Measurements from ENCODE around the gene ADAMTS2.

Gene ADAMTS2

GRCh38 chr5:179171251-179171815 lies 173.9 kb downstream of the ADAMTS2 start:
- no peak for DNase-seq (ENCODE audit: low read depth)
- no peak for TF ChIP-seq CTCF (conservative IDR thresholded peaks at IDR 0.05; ENCODE audit: low read depth, low read length)

DNA sequence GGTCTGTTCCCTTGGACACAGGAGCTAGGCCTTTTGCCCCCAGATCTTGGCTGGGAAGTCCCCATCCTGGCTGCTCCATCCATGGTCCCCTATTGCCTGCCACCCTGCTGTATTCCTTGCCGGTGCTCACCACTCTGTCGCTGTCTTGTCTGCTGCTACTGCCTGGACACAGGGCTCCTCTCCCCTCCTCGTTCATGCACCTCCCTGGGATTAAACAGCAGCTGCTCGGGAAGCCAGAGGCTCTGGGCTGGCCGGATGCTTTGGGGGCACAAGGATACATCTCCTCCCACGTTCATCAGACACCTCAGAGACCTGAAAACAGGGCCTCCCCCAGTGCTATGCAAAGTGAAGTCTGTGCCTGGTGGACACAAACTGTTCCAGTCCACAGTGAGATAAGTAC lies 174.7 kb downstream of the ADAMTS2 start:
- H3K4me3 ChIP-seq (ENCODE audit: low read depth, low read length) = no peak overlapping the region
- no peak for DNase-seq (ENCODE audit: low read depth)
- no peak for TF ChIP-seq CTCF (conservative IDR thresholded peaks at IDR 0.05; ENCODE audit: low read depth, low read length)

More at GRCh38 chr5:179171251-179171815, 173.9 kb downstream of the ADAMTS2 start:
- H3K4me3 ChIP-seq (ENCODE audit: low read depth, low read length) = no peak overlapping the region

DNA sequence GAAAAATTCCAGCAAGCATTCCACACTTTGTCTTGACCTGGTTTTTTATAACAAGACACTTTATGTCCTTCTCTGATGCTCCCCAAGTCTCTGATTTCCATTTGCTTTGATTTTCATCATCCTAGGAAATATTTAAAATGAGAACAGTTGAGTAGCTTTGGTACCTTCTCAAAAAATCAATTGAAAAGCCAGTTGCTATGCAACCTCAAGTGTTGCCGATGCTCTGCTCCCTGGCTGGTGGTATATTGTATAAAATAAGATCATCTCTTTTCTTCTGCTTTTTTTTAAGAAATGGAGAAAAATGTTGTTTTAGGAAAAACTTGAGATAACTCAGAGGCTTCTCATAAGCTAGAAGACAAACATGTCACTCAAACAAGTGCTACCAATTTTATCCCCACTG lies 175.4 kb downstream of the ADAMTS2 start:
- TF ChIP-seq CTCF (conservative IDR thresholded peaks at IDR 0.05; ENCODE audit: low read depth, low read length) = no peak
- DNase-seq (ENCODE audit: low read depth) = no peak
- no peak overlapping the region for H3K4me3 ChIP-seq (ENCODE audit: low read depth, low read length)

- H3K4me3 ChIP-seq (ENCODE audit: low read depth, low read length) = no peak overlapping the region
- TF ChIP-seq CTCF (conservative IDR thresholded peaks at IDR 0.05; ENCODE audit: low read depth, low read length) = no peak
- no peak for DNase-seq (ENCODE audit: low read depth)
Observed at GRCh38 chr5:179168664-179169063, 176.6 kb downstream of the ADAMTS2 start.

GRCh38 chr5:179167871-179168451 lies 177.3 kb downstream of the ADAMTS2 start:
- no peak for DNase-seq (ENCODE audit: low read depth)
- H3K4me3 ChIP-seq (ENCODE audit: low read depth, low read length) = no peak overlapping the region
- no peak for TF ChIP-seq CTCF (conservative IDR thresholded peaks at IDR 0.05; ENCODE audit: low read depth, low read length)

DNA sequence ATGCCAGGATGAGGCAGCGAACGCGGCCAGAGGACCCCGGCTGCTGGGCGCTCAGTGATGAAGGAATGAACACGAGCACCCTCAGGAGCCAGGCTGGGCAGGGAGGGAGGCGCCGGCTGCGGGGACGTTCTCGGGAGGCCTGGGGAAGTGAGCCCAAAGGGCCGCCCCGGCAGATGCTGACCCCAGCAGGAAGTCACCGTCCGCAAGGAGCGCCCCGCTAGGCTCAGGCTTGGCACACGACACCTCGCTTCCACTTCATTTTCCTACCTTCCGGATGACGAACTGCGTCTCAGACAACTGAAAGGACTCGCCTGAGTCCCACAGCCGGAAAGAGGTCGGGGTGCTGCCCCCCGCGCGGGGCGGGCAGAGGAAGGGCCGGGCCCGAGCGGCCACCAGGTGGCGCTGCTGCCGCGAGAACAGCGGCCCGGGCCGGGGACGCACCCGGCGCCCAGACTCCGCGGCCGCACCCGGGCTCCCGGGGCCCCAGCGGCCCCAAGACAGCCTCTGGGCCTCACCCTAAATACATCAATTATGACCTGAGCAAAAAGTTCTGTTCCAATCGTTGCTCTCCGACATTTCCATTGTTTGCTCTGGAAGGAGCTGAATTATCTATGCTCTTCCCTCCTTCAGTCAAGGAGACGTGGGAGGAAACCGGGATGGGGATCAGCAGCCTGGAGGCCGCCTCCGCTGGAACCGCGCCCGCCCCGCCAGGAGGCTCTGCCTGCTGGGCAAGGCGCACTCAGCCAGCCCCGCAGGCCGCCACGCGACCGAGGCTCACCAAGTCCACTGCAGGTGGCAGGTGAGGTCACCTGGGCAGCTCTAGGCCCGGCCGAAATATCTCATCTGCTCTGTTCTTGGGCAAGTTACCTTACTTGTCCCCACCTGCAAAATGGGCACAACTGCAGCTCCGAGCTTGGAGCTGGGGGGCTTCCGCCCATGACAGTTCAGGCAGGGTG lies 178.1 kb downstream of the ADAMTS2 start:
- TF ChIP-seq CTCF (conservative IDR thresholded peaks at IDR 0.05; ENCODE audit: low read depth, low read length) = peak; percentile 55
- peak; percentile 42 for DNase-seq (ENCODE audit: low read depth)
- peak overlapping the region; percentile 34 for H3K4me3 ChIP-seq (ENCODE audit: low read depth, low read length)

Data from choroid plexus epithelial cell (primary cell).